Measurements from ENCODE around the gene MCHR1. TPM values are rescaled to one million over a fixed set of nuclear protein-coding genes. Genes with fewer than 3 reads are reported as not detected.

MCHR1 gene
- polyA plus RNA-seq, 1 experiment = 1.1 TPM

DNA sequence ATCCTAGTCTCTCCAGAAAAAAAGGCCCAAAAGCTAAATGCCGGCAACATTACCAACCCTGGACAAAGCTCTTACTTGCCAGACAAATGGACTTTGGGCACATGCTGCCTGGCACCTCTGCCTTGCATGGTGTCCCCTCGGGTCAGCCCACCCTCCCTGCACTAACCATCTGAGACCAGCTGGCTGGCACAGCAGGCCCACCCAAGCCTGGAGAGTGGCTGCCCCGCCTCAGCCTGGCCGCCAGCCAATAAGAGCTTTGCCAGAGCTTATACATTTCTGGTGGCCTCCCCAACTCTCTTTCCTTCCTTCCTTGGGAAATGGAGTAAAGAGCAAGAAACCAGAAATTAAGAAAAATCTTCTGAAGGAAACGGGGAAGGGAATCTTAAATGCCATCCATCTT lies 24.5 kb downstream of the MCHR1 start:
- ChIA-PET CTCF (no interaction called here), POLR2A (no interaction called here)
- H3K36me3 ChIP-seq (ENCODE audit: control insufficient read depth, insufficient read depth, low read length) = no peaks in the 10 kb centered on the region
- H3K27me3 ChIP-seq (ENCODE audit: control insufficient read depth, insufficient read depth, low read length) = no peaks in the 10 kb centered on the region
- DNase-seq (ENCODE audit: low read depth) = no peak
- TF ChIP-seq, protein P1, sequence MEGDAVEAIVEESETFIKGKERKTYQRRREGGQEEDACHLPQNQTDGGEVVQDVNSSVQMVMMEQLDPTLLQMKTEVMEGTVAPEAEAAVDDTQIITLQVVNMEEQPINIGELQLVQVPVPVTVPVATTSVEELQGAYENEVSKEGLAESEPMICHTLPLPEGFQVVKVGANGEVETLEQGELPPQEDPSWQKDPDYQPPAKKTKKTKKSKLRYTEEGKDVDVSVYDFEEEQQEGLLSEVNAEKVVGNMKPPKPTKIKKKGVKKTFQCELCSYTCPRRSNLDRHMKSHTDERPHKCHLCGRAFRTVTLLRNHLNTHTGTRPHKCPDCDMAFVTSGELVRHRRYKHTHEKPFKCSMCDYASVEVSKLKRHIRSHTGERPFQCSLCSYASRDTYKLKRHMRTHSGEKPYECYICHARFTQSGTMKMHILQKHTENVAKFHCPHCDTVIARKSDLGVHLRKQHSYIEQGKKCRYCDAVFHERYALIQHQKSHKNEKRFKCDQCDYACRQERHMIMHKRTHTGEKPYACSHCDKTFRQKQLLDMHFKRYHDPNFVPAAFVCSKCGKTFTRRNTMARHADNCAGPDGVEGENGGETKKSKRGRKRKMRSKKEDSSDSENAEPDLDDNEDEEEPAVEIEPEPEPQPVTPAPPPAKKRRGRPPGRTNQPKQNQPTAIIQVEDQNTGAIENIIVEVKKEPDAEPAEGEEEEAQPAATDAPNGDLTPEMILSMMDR (IDR thresholded peaks at IDR 0.05; ENCODE audit: insufficient read depth, low read depth, low read length) = no peak
- no peak overlapping the region for H3K4me3 ChIP-seq (ENCODE audit: low read depth, low read length)

DNA sequence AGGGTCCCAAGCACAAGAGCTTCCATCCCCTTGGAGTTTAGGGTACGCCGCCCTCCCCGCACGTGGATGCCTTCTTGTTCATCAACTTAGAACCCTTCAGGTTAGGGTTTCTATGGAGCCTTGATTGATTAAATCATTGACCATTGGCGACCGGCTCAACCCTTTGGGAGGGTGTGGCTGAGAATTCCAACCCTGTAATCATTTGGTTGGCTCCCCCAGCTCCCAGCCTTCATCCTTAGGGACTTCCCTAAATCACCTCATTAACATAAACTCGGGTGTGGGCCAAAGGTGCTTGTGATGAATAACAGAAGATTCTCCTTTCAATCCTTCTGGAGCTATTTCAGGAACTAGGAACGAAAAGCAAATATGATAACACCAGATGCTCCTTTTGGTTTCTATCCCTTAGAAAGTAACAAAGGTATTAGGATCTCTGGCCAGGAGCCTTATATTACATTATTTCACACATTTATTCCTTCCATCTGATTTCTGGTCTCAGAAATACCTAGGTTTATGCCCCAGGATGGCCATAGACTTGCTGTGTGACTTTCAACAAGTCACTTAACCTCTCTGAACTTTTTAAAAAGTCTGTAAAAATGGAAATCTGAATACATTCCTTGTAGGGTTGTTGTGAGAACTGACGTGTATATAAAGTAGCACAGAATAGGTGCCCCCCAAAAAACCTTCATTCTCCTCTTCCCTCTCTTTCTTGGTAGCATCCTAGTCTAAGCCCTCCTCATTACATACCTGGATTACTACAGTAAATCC lies 26.8 kb downstream of the MCHR1 start:
- DNase-seq (ENCODE audit: low read depth) = no peak
- TF ChIP-seq, protein P1 (IDR thresholded peaks at IDR 0.05; ENCODE audit: insufficient read depth, low read depth, low read length) = no peak
- ChIA-PET CTCF (interaction anchor here (1.3 kb wide), 1 partner anchor 23 kb away, joined by 4 read pairs; no protein-coding TSS in a partner anchor), POLR2A (no interaction called here)
- no peak overlapping the region for H3K4me3 ChIP-seq (ENCODE audit: low read depth, low read length)
- no peaks in the 10 kb centered on the region for H3K36me3 ChIP-seq (ENCODE audit: control insufficient read depth, insufficient read depth, low read length)
- H3K27me3 ChIP-seq (ENCODE audit: control insufficient read depth, insufficient read depth, low read length) = no peaks in the 10 kb centered on the region

DNA sequence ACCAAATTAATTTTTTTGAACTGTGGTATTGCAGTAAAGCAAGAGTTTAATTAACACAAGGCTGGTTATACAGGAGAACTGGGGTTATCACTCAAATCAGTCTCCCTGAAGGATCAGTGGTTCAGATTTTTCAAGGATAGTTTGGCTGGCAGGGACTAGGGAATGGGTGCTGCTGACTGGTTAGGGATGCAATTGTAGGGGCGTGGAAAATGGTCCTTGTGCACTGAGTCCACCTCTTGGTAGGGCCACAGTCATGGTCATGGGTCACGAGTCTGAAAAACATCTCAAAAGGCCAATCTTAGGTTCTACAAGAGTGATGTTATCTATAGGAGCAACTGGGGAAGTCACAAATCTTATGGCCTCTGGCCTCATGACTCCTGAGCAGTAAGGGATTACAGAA lies 27.9 kb downstream of the MCHR1 start:
- Histone ChIP-seq H3K27me3 (ENCODE audit: control insufficient read depth, insufficient read depth, low read length) (no peaks in the 10 kb centered on the region), H3K4me3 (ENCODE audit: low read depth, low read length) (no peak overlapping the region), H3K36me3 (ENCODE audit: control insufficient read depth, insufficient read depth, low read length) (no peaks in the 10 kb centered on the region)
- CTCF ChIA-PET = no interaction called here
- TF ChIP-seq, protein P1 (IDR thresholded peaks at IDR 0.05; ENCODE audit: insufficient read depth, low read depth, low read length) = no peak
- POLR2A ChIA-PET = no interaction called here
- no peak for DNase-seq (ENCODE audit: low read depth)

DNA sequence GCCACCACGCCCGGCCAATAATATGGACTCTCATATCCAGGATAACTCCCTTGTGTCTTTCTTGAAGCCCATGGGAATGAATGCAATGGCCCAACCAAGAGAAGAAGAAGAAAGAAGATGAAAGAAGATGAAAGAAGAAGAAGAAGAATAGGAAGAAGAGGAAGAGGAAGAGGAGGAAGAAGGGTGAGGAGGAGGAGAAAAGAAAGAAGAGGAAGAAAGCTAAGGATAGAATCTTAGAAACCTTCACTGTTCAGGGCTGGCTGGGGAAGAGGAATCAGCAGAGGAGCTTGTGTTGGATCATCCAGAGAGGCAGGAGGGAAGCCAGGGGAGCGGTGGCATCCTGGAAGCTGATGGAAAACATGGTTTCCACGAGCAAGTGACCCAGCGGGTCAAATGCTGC lies 28.9 kb downstream of the MCHR1 start:
- CTCF ChIA-PET = no interaction called here

DNA sequence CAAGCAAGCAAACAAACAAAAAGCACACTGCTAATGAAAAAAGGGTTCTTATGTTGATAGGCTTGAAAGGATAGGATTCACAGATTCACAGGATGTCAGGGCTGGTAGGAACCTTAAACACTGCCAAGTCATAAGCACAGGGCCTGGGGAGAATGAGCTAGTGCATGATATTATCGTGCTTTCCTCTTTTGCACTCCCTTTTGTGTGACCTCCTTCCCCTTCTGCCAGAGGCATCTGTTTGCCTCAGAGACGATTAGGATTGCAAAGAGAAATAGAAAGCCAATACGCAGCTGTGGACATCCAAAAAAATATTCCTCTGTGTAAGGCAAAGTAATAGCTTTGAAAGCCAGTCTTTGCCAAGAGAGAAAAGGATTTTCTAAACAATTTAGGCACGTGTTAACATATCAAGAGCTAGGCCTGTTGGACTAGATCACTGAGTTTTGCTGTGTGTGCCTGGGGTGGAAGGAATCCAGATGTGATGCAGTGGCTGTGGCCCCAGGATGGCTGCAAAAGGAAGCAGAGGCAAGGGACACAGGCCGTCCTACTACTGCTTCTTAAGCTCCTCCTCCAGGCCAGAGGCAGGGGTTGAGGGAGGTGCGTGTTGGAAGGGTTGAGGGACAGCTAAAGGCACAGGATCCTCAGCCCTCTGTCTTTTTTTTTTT lies 30.6 kb downstream of the MCHR1 start:
- H3K4me3 ChIP-seq (ENCODE audit: low read depth, low read length) = no peak overlapping the region
- TF ChIP-seq, protein P1 (IDR thresholded peaks at IDR 0.05; ENCODE audit: insufficient read depth, low read depth, low read length) = no peak
- no peak for DNase-seq (ENCODE audit: low read depth)
- ChIA-PET POLR2A (no interaction called here), CTCF (no interaction called here)
- H3K36me3 ChIP-seq (ENCODE audit: control insufficient read depth, insufficient read depth, low read length) = no peaks in the 10 kb centered on the region
- no peaks in the 10 kb centered on the region for H3K27me3 ChIP-seq (ENCODE audit: control insufficient read depth, insufficient read depth, low read length)

More for the DNA sequence above, 28.9 kb downstream of the MCHR1 start:
- Histone ChIP-seq H3K4me3 (ENCODE audit: low read depth, low read length) (no peak overlapping the region), H3K27me3 (ENCODE audit: control insufficient read depth, insufficient read depth, low read length) (no peaks in the 10 kb centered on the region), H3K36me3 (ENCODE audit: control insufficient read depth, insufficient read depth, low read length) (no peaks in the 10 kb centered on the region)
- POLR2A ChIA-PET = no interaction called here
- no peak for DNase-seq (ENCODE audit: low read depth)
- TF ChIP-seq, protein P1 (IDR thresholded peaks at IDR 0.05; ENCODE audit: insufficient read depth, low read depth, low read length) = no peak

Measured in BJ (cell line).